GM18526 (cell line): ENCODE measurements around the gene DOCK1.

ENCODE experiments used
- POLR2A ChIP-seq: IDR thresholded peaks from 3 replicates; pipeline ENCODE4 v1.6.1; 2011; ENCODE audit not compliant: insufficient read length; ENCODE audit errors: extremely low read depth

Gene DOCK1

GRCh38 chr10:126932516-126932915 lies 27.3 kb downstream of the DOCK1 start:
- no peak for TF ChIP-seq POLR2A

- TF ChIP-seq POLR2A, result no peak
These were observed 27.9 kb downstream of the DOCK1 start for GRCh38 chr10:126933116-126933515.

DNA sequence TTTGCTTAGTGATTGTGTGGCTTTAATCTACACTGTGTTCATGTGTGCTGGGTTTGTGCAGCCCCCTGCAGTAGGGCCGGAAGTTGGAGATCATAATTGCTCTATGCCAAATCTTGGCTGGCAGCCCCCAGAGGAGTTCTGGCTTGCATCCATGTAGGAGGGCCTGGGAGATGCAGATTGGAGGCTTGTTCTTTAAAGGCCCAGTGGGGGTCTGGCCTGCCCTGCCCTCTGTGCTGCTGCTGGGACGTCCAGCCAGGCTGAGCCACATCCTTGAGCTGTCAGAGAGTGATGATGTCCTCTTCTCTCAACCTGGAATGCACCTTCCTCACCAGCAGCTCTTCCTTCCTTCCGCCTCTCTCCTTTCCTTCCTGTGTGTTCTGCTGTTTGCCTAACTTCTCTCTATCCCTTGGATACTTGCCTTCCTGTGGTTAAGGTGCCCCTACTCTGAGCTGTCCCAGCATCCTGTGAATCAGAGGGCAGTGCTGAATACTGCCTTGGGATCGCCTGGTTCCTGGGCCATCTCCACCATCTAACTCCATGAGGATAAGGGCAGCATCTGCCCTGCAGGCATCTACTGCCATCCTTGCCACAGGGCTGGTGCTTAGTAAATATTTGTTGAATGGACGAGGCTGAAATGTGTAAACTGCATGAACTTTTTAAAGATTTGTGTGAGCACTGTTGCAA lies 30.2 kb downstream of the DOCK1 start:
- TF ChIP-seq POLR2A, result no peak

DNA sequence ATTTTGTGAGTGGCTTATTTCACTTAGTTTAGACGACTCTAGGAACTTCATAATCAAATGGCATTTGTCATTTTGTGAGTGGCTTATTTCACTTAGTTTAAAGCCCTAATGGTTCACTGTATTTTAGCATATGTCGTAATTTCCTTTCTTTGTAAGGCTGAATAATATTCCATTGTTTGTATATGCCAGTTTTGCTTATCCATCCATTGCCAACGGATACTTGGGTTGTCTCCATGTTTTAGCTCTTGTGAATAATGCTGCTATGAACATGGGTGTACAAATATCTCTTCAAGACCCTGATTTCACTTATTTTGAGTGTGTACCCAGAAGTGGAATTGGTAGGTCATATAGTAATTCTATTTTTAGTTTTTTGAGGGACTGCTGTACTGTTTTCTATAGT lies 31.8 kb downstream of the DOCK1 start:
- TF ChIP-seq POLR2A, result no peak

DNA sequence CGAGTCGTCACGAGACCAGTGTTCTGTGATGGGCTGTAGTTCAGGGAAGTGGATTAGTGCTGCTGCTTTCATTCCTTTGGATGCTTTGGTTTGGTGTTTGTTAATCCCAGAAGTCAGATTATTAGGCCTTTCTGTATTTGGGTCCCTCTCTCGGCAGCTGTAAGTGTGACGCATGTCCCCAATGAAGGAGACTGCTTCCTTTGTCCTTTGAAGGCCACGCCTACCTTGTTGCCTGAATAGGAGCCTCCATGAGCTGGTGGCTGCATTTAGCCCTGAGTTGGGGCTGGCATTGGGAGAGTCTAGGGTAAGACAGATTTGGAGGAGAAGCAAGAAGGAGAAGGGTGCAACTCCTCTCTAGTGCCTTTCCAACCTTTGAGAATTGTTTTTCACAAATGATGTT lies 34.5 kb downstream of the DOCK1 start:
- TF ChIP-seq POLR2A, result no peak

- TF ChIP-seq POLR2A, result no peak
These were observed 35.6 kb downstream of the DOCK1 start for GRCh38 chr10:126940670-126941310.

GRCh38 chr10:126944191-126944590 lies 39.0 kb downstream of the DOCK1 start:
- no peak for TF ChIP-seq POLR2A

- no peak for TF ChIP-seq POLR2A
These were observed 40.3 kb downstream of the DOCK1 start for GRCh38 chr10:126945351-126946030.

GRCh38 chr10:126946746-126947145 lies 41.5 kb downstream of the DOCK1 start:
- no peak for TF ChIP-seq POLR2A

DNA sequence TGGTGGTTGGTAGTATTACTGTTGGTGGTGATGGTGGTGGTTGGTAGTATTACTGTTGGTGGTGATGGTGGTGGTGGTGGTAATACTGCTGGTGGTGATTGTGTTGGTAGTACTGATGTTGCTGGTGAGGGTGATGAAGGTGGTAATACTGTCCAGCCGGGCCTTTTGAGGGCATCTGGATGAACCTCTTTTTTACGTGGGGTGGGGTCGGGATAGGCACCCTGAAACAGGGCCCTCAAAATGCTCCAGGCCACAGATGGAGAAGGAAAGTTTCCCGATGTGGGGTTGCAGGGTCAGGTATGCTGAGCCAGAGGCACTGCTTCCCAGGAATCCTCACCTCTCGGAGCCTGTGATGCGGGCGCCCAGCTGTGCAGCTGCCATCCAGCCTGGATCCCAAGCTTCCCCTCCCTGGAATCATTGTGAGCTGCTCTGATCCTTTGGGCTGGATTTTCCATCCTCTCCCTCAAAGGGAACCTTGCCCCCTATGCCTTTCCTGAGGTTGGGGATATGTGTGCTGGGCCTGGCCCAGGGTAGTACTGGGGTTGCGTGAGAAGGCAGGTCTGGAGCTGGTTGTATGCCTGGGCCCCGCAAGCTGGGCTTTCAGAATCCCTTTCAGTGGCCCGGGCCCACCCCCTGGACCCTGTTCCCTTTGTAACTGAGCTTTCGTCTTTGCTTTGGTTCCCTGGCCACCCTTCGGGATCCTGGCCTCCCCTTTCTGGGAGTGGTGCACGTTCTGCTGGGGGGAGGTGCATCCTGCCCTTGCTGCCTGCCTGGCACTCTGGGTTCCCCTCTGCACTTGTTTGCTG lies 43.3 kb downstream of the DOCK1 start:
- no peak for TF ChIP-seq POLR2A

DNA sequence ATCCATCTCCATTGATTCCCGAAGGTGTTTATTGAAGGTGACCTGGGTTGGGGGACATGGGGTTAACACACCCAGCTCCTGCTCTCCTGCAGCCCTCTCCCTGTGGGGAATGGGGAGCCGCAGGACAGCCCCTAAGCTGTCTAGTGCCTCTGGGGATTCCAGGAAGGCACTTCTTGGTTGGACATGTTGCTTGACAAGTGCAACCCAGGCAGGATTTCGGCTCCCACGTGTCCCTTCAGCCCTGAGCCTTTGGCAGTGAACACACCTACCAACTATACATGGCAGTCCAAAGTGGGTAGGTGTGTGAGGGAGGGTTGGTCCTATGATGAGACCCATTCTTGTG lies 43.9 kb downstream of the DOCK1 start:
- TF ChIP-seq POLR2A, result no peak

DNA sequence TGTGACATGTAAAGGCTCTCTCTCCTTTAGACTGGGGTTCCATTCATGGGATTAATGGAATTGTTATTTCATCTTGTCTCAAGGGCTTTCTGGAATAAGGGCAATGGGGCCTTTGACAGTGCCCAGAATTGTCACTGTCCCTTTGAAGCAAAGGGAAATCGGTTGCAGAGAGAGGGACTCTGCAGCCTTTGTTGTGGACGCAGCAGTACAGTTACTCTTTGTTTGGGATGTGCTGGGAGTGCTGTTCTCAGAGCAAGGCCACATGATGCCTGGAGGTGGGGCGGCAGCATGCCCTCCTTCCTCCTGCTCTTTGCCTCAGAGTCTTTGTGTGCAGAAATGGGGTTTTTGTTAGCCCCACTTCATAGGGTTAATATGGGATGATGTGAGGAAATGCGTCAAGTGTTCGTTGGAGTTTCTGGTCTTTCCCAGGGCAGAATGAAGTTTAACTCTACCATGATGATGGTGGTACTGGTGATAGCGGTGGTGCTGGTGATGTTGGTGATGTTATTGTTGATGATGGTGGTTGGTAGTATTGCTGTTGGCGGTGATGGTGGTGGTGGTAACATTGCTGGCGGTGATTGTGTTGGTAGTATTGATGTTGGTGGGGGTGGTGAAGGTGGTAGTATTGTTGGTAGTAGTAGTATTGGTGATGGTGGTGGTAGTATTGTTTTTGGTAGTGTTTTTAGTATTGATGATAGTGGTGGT lies 45.3 kb downstream of the DOCK1 start:
- TF ChIP-seq POLR2A, result no peak

- no peak for TF ChIP-seq POLR2A
These were observed 48.7 kb downstream of the DOCK1 start for GRCh38 chr10:126953886-126954285.

- TF ChIP-seq POLR2A, result no peak
These were observed 50.2 kb downstream of the DOCK1 start for GRCh38 chr10:126955396-126955795.
